HG03103 (cell line): ENCODE data around the gene TOE1.
A peak's percentile ranks its signal among the peaks of the same experiment; 100 is the strongest.
"Not testable (repeated sequence)": the region's sequence is repeated elsewhere in the genome, so short reads cannot be mapped to it uniquely, and the experiment has no call there.

Experiments
- ATAC-seq: cut with Tn5 transposase; IDR thresholded peaks from one replicate; pipeline ENCODE4 v1.9.1; 2021; ENCODE audit warnings: low read depth; ENCODE audit not compliant: unreplicated experiment

TOE1 gene

GRCh38 chr1:45339789-45340558 lies at the start of gene TOE1, which contains the start of gene MUTYH:
TOE1 (plus strand) TSS chr1:45340170; CDS start chr1:45340253, 83 bp downstream.
MUTYH (minus strand) TSS chr1:45340440; CDS start chr1:45334505, 5,935 bp downstream.
- peak; percentile 66 for ATAC-seq

DNA sequence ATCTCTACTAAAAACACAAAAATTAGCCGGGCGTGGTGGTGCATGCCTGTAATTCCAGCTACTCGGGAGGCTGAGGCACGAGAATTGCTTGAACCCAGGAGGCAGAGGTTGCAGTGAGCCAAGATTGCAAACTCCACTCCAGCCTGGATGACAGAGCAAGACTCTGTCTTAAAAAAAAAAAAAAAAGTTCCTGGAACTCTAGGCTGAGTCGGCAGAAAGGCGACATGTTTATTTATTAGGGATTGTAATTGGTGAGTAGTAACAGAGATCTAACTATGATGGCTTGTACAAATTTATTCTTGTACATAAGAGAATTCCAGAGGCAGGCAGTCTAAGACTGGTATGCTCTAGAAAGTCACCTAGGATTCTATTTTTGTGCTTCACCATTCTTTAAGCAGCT lies 49.0 kb upstream of the TOE1 start:
- not testable (repeated sequence) for ATAC-seq

DNA sequence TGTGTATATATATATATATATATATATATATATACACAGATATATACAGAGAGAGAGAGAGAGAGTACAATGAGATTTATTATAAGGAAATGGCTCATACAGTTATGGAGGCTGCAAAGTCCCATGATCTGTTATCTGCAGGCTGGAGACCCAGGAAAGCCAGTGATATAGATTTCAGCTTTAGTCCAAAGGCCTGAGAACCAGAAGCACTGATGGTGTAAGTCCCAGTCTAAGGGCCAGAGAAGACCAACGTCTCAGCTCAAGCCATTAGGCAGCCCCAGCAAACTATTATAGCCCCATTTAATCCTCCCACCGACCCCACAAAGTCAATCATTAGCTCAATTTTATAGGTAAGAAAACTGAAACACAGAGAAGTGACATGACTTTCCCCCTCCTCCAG lies 48.3 kb upstream of the TOE1 start:
- ATAC-seq, result no peak

DNA sequence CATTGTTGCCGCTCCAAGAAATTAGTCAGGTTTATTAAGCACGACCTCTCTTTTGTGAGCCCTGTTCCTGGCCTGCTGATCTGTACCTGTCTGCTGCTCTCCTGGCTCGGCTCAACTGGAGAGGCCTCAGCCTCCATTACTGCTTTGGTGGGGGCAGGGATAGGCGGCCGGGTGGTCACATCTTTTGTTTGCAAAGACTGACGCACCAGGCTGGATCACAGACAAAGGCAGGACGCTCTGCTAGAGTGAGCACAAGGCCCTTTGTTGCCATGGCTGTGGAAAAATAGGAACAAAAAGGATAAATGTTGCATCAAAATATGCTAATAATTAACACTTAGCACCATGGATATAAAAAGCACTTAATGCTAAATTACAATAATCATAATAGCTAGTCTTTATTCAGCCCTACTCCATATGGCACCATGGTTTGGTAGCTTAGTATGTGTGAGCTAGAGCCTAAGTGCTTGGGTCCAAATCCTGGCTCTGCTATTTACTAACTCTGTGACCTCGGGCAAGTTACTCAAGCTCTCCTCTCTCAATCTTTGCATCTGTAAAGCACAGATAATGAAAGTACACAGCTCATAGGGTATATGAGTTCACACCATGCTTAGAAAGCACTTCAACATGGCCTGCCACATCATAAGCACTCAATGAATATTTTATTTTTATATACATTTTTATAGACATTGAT lies 42.2 kb upstream of the TOE1 start:
- ATAC-seq, result no peak

GRCh38 chr1:45299296-45299695 lies 40.7 kb upstream of the TOE1 start:
- no peak for ATAC-seq

DNA sequence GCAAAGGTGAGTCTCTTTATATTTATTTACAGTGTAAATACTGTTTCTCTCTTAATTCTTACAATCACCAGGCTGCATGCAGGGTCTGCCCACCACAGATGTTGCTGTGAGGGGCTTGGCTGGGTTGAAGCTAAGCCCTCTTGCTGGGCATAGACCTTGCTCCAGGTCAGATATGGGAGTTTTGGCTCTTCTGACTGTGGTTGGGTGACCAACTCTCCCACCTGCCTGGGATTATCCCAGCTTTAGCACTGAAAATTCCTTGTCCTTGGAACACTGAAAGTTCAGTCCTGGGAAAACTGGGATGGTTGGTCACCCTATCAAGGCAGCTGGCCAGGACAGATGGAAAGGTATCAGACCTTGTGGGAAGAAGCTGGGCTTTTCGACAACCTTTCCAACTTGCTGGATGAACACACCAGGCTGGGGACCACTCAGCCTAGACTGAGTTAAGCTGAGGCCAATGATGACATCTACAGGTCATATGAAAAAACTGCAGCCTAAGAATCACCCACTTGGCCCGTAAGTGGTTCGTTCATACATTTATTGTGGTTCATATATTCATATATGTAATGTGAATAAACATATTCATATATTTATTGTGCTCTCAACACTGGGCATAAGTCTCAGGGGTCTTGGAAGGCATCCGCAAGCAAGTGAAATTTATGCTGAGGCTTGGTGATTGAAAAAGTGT lies 39.8 kb upstream of the TOE1 start:
- no peak for ATAC-seq

- ATAC-seq, result no peak
Measured at GRCh38 chr1:45300669-45300997, 39.3 kb upstream of the TOE1 start.

GRCh38 chr1:45302505-45303150 lies 37.3 kb upstream of the TOE1 start:
- no peak for ATAC-seq

DNA sequence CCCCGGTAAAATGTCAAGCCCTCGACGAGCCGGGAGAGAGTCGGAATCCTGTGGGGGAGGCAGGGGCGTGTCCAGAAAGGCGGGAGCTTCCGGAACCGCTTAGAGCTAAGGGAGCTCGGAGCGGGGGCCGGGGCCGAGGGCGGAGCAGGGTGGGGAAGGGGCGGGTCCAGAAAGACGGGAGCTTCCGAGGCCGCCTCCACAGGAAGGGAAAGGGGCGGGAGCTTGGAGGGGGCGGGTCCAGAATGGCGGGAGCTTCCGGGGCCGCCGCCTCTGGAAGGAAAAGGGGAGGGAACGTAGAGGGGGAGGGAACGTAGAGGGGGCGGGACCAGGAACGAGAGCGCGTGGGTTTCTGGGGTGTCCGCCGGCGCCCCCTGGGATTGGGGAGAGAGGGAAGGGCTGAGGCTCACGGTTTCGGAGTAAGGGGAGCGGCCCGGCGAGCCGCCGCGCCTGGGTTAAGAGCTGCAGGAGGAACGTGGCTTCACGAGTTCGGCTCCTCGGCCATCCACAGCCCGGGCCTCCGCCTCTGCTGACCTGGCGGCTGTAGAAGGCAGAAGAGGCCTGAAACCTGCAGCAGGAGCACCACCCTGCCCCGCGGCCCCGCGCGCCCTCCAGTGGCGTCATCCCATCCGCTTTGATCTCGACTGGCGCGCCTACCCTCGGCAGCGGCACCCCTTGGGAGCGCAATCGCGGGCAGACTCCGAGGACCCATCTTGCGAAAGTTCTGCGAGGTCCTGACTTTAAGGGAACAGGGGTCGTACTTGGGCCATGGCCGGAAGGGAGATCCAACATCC lies 36.3 kb upstream of the TOE1 start:
- ATAC-seq, result peak; percentile 57

DNA sequence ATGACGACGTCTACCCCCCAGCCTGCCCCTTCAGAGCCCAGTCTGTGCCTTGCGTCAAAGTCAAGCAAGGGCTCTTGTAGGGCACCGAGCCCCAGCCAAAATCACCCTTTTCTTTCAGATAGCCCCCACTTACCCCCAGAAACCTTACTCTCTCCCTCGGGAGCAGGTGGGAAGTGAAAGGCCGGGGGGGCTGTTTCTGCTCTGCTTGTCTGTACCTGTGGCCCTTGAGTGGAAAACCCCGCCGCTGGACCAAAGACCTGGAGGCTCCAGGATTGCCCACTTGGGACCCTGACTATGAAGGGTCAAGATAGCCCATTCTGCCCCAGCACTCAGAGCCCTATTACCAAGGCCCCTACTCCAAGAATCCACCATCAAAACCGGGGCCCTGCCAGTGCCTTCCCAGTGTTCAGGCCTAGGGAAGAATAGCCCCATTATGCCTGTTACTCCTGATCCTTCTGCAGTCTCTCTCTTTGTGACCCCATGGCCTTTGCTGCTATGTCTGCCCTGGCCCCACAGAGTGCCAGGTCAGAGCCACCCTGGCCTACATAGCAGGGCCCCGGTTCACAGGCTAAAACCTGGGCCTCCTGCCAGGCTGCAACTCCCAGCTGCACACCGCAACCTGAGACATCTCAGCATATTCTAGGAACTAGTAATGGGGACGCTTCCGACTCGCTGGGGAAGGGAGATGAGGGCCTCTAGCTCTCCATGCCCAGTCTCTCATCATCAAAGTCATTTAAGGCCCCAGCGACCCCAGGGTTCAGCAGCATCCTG lies 35.5 kb upstream of the TOE1 start:
- no peak for ATAC-seq

- ATAC-seq, result no peak
Measured at GRCh38 chr1:45305231-45305630, 34.7 kb upstream of the TOE1 start.

DNA sequence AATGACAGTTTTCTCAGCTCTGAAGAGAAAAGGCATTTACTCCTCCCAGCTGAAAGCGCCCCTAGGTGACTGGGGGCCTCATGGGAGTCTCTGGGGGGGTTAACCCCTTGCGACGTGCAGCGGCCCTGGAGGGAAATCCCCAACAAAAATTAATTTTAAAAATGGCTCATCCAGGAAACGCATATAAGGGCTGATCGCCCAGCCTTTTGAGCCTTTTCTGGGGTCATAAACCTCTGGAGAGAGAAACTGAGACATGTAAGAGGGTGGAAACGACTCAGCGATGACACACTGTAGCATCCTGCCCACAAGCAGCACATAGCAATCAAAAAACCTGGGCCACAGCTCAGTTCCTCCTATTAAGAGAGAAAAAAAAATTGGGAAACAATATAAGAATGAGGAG lies 33.7 kb upstream of the TOE1 start:
- ATAC-seq, result no peak

GRCh38 chr1:45306905-45307304 lies 33.1 kb upstream of the TOE1 start:
- ATAC-seq, result no peak

DNA sequence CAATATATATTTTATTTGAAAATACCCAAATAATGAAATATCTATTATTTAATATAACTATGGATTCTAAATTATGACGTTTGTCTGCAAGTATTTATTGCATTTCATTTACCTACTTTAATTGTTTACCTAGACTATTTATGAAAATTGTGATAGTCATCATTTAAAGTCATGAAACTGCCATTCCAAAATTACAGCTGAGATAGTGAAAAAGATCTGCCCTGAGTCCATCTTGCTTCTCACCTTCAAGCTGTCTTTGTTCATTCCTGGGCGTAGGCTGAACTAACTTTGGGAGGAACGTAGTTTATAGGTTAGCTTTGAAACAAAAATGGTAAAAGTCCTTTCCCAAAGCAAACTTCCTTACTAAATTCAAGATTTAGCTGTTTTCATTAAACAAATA lies 25.7 kb upstream of the TOE1 start:
- no peak for ATAC-seq

GRCh38 chr1:45317166-45317565 lies 22.8 kb upstream of the TOE1 start:
- no peak for ATAC-seq

GRCh38 chr1:45319761-45320160 lies 20.2 kb upstream of the TOE1 start:
- no peak for ATAC-seq

DNA sequence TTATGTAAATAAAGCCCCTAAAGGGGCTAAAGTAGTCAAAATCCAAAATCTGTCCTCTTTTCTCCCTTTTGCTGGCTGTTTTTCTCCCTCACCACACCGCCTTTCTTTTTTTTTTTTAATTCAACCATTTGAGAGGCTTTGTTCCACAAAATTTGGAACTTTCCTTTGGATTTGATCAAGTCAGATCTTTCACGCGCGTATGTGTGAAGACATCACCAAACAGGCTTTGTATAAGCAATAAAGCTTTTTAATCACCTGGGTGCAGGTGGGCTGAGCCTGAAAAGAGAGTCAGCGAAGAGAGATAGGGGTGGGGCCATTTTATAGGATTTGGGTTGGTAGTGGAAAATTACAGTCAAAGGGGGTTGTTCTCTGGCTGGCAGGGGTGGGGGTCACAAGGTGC lies 18.5 kb upstream of the TOE1 start:
- no peak for ATAC-seq

- ATAC-seq, result no peak
Measured at GRCh38 chr1:45322486-45323040, 17.4 kb upstream of the TOE1 start.

DNA sequence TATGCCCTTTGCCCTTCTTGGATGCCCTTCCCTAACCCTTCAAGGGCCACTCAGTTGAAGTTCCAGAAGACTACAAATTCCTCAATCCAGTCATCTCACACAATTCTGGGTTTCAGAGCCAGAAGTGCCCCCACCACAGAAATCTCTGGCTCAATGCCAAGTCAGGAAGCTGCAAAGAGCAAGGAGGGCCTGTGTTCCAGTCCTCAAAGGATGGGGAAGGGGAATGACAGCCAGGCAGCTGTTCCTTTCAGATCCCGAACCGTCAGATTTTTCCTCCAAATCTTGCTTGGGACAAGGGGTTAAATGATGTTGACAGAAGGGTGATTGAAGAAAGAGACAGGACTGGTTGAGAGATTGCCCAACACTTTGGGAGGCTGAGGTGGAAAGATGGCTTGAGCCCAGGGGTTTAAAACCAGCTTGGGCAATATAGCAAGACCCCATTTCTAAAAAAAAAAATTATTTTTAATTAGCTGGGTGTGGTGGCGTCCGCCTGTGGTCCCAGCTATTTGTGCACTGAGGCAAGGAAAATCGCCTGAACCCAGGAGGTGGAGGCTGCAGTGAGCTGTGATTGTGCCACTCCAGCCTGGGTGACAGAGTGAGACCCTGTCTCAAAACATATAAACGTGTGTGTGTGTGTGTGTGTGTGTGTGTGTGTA lies 14.0 kb upstream of the TOE1 start:
- no peak for ATAC-seq
